ENCODE measurements around the gene ZNF100. TPM values are rescaled to one million over a fixed set of nuclear protein-coding genes. Genes with fewer than 3 reads are reported as not detected.
A peak's percentile ranks its signal among the peaks of the same experiment; 100 is the strongest.
"Not testable (repeated sequence)": the region's sequence is repeated elsewhere in the genome, so short reads cannot be mapped to it uniquely, and the experiment has no call there.

The ZNF100 gene
- total RNA-seq = 1.8 and 3.6 TPM in 2 replicates

DNA sequence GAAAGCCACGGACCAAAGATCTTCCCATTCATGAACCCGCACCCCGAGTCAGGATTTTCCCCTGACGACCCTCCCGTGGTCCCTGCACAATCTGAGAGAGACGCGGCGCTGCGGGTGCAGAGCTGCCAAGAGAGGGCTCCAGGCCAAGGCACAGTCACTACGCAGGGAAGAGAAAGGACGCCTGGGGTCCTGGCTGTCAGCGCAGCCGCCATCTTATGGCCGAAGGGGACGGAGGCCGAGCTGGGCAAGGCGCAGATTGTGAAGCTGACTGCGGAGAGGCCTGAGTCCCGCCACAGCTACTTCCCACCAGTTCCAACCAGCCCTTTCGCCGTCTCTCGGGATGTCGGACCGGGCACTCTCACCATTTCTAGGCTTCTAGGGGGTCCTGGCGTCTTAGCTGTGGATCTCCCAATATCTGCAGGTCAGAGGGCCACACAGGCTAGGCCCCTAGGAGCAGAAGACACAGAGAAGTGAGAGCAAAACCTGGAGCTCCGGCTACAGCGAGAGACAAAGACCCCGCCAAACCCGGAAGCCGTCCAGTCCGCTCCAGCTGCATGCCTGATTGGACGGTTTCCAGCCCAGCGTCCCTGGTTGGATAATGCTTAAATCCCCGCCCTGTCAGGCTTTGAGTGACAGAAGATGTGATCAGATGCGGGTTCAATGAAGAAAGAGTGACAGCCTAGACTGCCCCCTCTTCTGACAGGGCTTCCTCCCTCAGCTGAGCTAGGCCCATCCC is at the start of gene ZNF100:
Gene ZNF100 (minus strand): TSS at position 515 of the 736 bp plus-strand sequence. CDS start 150 bp downstream, at position 365.
- Histone ChIP-seq H4K20me1 (ENCODE audit: insufficient read depth, low read length) (no peaks in the 10 kb centered on the region), H3K4me3 (ENCODE audit: insufficient read depth, low read length) (peak within 1 kb of the TSS; percentile 92), H3K36me3 (ENCODE audit: insufficient read depth, low read length) (peaks cover 13% of the 10 kb centered on the region), H3K4me2 (ENCODE audit: insufficient read depth, low read length) (peak within 1 kb of the TSS; percentile 81), H2AFZ (ENCODE audit: low read length) (peak within 1 kb of the TSS; percentile 100), H3K27ac (ENCODE audit: low read depth, low read length) (peak within 1 kb of the TSS; percentile 92), H3K27me3 (ENCODE audit: insufficient read depth, low read length) (no peaks in the 10 kb centered on the region), H3K4me1 (ENCODE audit: insufficient read depth, low read length) (no peaks in the 10 kb centered on the region), H3K79me2 (ENCODE audit: insufficient read depth, low read length) (peaks cover 2% of the 10 kb centered on the region), H3K9me3 (ENCODE audit: low read depth, low read length) (no peaks in the 10 kb centered on the region)
- TF ChIP-seq, protein P1, sequence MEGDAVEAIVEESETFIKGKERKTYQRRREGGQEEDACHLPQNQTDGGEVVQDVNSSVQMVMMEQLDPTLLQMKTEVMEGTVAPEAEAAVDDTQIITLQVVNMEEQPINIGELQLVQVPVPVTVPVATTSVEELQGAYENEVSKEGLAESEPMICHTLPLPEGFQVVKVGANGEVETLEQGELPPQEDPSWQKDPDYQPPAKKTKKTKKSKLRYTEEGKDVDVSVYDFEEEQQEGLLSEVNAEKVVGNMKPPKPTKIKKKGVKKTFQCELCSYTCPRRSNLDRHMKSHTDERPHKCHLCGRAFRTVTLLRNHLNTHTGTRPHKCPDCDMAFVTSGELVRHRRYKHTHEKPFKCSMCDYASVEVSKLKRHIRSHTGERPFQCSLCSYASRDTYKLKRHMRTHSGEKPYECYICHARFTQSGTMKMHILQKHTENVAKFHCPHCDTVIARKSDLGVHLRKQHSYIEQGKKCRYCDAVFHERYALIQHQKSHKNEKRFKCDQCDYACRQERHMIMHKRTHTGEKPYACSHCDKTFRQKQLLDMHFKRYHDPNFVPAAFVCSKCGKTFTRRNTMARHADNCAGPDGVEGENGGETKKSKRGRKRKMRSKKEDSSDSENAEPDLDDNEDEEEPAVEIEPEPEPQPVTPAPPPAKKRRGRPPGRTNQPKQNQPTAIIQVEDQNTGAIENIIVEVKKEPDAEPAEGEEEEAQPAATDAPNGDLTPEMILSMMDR (IDR thresholded peaks at IDR 0.05; ENCODE audit: extremely low read depth, low read depth, low read length) = no peak
- peak; percentile 86 for DNase-seq (ENCODE audit: insufficient read length, low spot score, missing footprints)

DNA sequence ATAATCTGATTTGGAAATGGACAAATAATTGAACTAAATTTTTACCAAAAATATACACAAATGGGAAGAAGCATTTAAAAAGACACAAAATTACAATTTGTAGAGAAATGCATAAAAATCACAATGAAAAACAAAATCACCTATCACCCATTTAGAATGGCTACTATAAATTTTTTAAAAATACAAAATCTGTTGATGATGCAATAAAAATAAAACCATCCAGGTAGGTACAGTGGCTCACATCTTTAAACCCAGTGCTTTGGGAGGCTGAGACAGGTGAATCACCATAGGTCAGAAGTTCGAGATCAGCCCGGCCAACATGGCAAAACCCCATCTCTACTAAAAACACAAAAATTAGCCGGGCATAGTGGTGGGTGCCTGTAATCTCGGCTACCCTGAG is 45.1 kb upstream of the ZNF100 start:
- no peak for DNase-seq (ENCODE audit: insufficient read length, low spot score, missing footprints)
- Histone ChIP-seq H3K27ac (ENCODE audit: low read depth, low read length) (no peak overlapping the region), H3K4me3 (ENCODE audit: insufficient read depth, low read length) (no peak overlapping the region), H2AFZ (ENCODE audit: low read length) (no peak overlapping the region), H3K4me2 (ENCODE audit: insufficient read depth, low read length) (no peak overlapping the region), H3K9me3 (ENCODE audit: low read depth, low read length) (peaks cover 30% of the 10 kb centered on the region), H3K36me3 (ENCODE audit: insufficient read depth, low read length) (peaks cover 85% of the 10 kb centered on the region), H4K20me1 (ENCODE audit: insufficient read depth, low read length) (no peaks in the 10 kb centered on the region), H3K4me1 (ENCODE audit: insufficient read depth, low read length) (no peaks in the 10 kb centered on the region), H3K27me3 (ENCODE audit: insufficient read depth, low read length) (no peaks in the 10 kb centered on the region), H3K79me2 (ENCODE audit: insufficient read depth, low read length) (no peaks in the 10 kb centered on the region)
- TF ChIP-seq, protein P1 (IDR thresholded peaks at IDR 0.05; ENCODE audit: extremely low read depth, low read depth, low read length) = no peak

DNA sequence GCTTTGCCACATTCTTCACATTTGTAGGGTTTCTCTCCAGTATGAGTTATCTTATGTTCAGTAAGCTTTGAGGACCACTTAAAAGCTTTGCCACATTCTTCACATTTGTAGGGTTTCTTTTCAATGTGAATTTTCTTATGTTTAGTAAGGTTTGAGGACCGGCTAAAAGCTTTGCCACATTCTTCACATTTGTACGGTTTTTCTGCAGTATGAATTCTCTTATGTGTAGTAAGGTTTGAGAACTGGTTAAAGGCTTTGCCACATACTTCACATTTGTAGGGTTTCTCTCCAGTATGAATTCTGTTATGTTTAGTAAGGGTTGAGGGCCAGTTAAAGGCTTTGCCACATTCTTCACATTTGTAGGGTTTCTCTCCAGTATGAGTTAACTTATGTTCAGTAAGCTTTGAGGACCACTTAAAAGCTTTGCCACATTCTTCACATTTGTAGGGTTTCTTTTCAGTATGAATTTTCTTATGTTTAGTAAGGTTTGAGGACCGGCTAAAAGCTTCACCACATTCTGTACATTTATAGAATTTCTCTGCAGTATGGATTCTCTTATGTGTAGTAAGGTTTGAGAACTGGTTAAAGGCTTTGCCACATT is 41.1 kb upstream of the ZNF100 start:
- not testable (repeated sequence) for H4K20me1 ChIP-seq (ENCODE audit: insufficient read depth, low read length); H3K4me1 ChIP-seq (ENCODE audit: insufficient read depth, low read length); H2AFZ ChIP-seq (ENCODE audit: low read length); H3K27ac ChIP-seq (ENCODE audit: low read depth, low read length); H3K27me3 ChIP-seq (ENCODE audit: insufficient read depth, low read length); DNase-seq (ENCODE audit: insufficient read length, low spot score, missing footprints); H3K4me3 ChIP-seq (ENCODE audit: insufficient read depth, low read length); H3K4me2 ChIP-seq (ENCODE audit: insufficient read depth, low read length); H3K79me2 ChIP-seq (ENCODE audit: insufficient read depth, low read length)
- Histone ChIP-seq H3K36me3 (ENCODE audit: insufficient read depth, low read length) (peaks cover 47% of the 10 kb centered on the region), H3K9me3 (ENCODE audit: low read depth, low read length) (peaks cover 33% of the 10 kb centered on the region)

DNA sequence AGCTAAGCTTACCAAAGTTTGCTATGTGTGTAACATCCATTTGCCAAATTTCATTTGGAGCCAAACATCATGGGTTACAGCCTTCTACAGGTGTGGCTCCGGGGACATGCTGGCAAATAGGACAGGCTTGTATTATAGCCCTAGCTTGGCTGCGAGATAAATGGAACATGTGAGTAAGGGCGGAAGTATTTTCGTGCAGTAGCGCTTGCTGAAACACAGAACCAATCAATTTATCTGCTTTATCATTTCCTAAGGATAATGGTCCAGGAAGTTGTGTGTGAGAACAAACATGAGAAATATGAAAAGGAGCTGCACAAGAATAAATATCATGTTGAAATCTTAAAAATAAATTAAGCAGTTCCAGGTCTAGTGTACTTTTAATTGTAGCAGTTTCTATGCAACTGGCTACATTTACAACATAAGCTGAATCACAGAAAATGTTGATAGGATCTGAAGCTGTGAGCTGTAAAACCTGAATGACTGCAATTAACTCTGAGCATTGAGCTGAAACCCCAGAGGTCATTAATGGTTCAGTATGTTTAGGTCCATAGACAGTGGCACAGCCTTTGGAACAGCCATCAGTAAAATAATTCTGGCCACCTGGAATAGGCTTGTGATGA is 22.2 kb upstream of the ZNF100 start:
- no peak for DNase-seq (ENCODE audit: insufficient read length, low spot score, missing footprints)
- Histone ChIP-seq H4K20me1 (ENCODE audit: insufficient read depth, low read length) (no peaks in the 10 kb centered on the region), H2AFZ (ENCODE audit: low read length) (no peak overlapping the region), H3K79me2 (ENCODE audit: insufficient read depth, low read length) (no peaks in the 10 kb centered on the region), H3K9me3 (ENCODE audit: low read depth, low read length) (no peaks in the 10 kb centered on the region), H3K4me3 (ENCODE audit: insufficient read depth, low read length) (no peak overlapping the region), H3K4me2 (ENCODE audit: insufficient read depth, low read length) (no peak overlapping the region), H3K4me1 (ENCODE audit: insufficient read depth, low read length) (no peaks in the 10 kb centered on the region), H3K27me3 (ENCODE audit: insufficient read depth, low read length) (no peaks in the 10 kb centered on the region), H3K27ac (ENCODE audit: low read depth, low read length) (no peak overlapping the region), H3K36me3 (ENCODE audit: insufficient read depth, low read length) (no peaks in the 10 kb centered on the region)
- TF ChIP-seq, protein P1 (IDR thresholded peaks at IDR 0.05; ENCODE audit: extremely low read depth, low read depth, low read length) = no peak
